Testis (tissue), 5 donors: ENCODE measurements around the gene ITPKA. TPM values are rescaled to one million over a fixed set of nuclear protein-coding genes. Genes with fewer than 3 reads are reported as not detected.
A peak's percentile ranks its signal among the peaks of the same experiment; 100 is the strongest.

ENCODE experiments used
- DNase-seq: peaks from one replicate; pipeline ENCODE4 v3.0.0-alpha.2; 2019
- H3K27ac ChIP-seq, 2 donors: fragments of 200-600 bp; sonication (generic); one replicate each; pipeline ENCODE4 v1.5.1; 2019
- H3K27me3 ChIP-seq: fragments of 200-600 bp; sonication (generic); one replicate; pipeline ENCODE4 v1.5.1; 2019
- H3K36me3 ChIP-seq: fragments of 200-600 bp; sonication (generic); one replicate; pipeline ENCODE4 v1.5.1; 2017; ENCODE audit warnings: low read depth; ENCODE audit errors: missing control alignments
- H3K4me1 ChIP-seq: fragments of 200-600 bp; sonication (generic); one replicate; pipeline ENCODE4 v1.5.1; 2019
- H3K4me3 ChIP-seq, 2 donors: fragments of 200-600 bp; sonication (generic); one replicate each; pipeline ENCODE4 v1.5.1; 2017 to 2019
- H3K9me3 ChIP-seq: fragments of 200-600 bp; sonication (generic); one replicate; pipeline ENCODE4 v1.5.1; 2017
- POLR2A ChIP-seq: fragments of 450-650 bp; IDR thresholded peaks from one replicate; pipeline ENCODE4 v1.6.1; 2017; ENCODE audit warnings: antibody characterized with exemption, mild to moderate bottlenecking, moderate library complexity
- WGBS, 2 donors: methylation state at CpG; one replicate each; pipeline ENCODE4 v1.1.5; 2018; 5-methylcytosine and 5-hydroxymethylcytosine counted together
- intact Hi-C: fragments of 100-400 bp; cut with DNase I; formaldehyde crosslinking; loops from one replicate; pipeline ENCODE4 v1.15.1; 2023; ENCODE audit warnings: low total_unique reads
- long read RNA-seq, 2 donors: transcript quantifications; one replicate each; lab custom pipeline, GENCODE V29; 2026
- polyA plus RNA-seq: library from polyadenylated mRNA; stranded (reverse); fragments of 350-450 nt; fragmentation: Illumina TruSeq; extraction: RNeasy Lipid Tissue Mini Kit (QIAGEN cat#74804); gene quantifications from one replicate; pipeline ENCODE4 v1.2.3, GENCODE V29; 2014; ENCODE audit warnings: low read depth, low replicate concordance; ENCODE audit not compliant: insufficient read depth
- total RNA-seq, 2 donors: library from RNA; depleted of rRNA; stranded (reverse); fragments of >200 nt; gene quantifications; one replicate each; pipeline ENCODE4 v1.2.3, GENCODE V29; 2016
- TF ChIP-seq, protein P1 (sequence below), 3 experiments: fragments of 450-650 bp in 2 of 3; fragments of 200-600 bp in 1 of 3; sonication (generic) in 1 of 3; IDR thresholded peaks; one replicate each; pipeline ENCODE4 v1.5.1; 2016 to 2019; ENCODE audit warnings: antibody characterized with exemption in 3 of 3, mild to moderate bottlenecking in 2 of 3, moderate library complexity in 1 of 3

ITPKA gene
- 10 to 100 TPM; 16.7 to 21.3 TPM for total RNA-seq
- 12.1 TPM for polyA plus RNA-seq
- long read RNA-seq, donor 1, partial matches to known transcripts = 0 of 2 reads
- long read RNA-seq, donor 1, other reads (novel, unspliced or antisense) = 0 of 2 reads
- long read RNA-seq, donor 2, partial matches to known transcripts = 0 of 1 reads
- long read RNA-seq, donor 2, other reads (novel, unspliced or antisense) = 0 of 1 reads

DNA sequence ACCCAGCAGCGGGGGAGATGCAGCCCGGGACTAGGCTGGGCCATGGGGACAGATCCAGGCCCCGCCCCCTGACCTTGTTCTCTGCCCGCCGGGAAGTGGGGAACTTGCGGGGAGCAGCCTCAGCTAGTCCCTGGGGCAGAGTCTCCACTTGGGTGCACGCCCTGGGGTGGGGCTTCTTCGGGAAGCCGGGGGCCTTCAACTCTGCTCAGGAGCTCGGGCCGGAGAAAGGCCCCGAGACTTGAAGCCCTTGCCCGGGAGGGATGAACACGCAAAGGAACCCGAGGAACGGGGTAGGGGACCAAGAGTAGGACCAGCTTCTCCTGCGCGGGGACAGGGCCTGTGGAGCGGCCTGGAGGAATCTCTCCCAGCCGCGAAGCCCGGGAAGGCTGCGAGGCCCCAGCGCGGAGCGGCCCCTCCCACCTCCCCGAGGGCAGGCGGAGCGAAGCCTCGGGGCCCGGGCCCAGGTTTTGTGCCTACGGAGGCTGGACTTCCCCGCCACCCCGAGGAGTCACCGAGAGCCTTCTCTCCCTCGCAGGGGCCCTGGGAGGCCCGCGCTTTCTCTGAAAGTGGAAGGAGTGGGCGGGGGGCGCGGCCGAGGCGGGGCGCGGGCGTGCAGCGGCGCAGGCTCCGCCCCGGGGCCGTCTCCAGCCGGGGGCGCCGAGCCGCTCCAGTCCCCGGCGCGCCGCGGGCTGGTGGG is at the start of gene ITPKA:
ITPKA (plus strand) TSS at position 670 of the 697 bp plus-strand sequence. CDS start 54 bp downstream, outside the sequence.
- peak within 1 kb of the TSS; percentile 16 to 67 for H3K27ac ChIP-seq
- intact Hi-C loops = no loop called here

DNA sequence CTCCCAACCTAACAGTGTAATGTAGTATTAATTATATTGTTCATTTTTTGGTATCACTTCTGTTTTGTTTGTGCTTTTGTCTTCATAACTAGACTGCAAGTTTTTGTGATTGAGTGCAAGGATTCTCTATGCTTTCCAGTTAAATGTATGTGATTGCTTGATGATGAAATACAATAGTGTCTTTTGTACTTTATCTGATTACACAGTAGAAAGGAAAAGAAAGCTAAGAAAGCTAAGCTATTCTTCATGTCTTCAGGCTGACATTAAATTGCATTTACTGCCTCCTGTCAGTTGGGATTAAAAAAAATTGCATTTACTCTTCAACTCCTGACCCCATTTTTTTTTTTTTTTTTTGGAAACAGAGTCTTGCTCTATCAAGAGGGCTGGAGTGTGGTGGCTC is 48.3 kb upstream of the ITPKA start:
- no peak overlapping the region for H3K27ac ChIP-seq
- intact Hi-C loops = no loop called here
- H3K4me3 ChIP-seq = no peak overlapping the region
- TF ChIP-seq, protein P1, sequence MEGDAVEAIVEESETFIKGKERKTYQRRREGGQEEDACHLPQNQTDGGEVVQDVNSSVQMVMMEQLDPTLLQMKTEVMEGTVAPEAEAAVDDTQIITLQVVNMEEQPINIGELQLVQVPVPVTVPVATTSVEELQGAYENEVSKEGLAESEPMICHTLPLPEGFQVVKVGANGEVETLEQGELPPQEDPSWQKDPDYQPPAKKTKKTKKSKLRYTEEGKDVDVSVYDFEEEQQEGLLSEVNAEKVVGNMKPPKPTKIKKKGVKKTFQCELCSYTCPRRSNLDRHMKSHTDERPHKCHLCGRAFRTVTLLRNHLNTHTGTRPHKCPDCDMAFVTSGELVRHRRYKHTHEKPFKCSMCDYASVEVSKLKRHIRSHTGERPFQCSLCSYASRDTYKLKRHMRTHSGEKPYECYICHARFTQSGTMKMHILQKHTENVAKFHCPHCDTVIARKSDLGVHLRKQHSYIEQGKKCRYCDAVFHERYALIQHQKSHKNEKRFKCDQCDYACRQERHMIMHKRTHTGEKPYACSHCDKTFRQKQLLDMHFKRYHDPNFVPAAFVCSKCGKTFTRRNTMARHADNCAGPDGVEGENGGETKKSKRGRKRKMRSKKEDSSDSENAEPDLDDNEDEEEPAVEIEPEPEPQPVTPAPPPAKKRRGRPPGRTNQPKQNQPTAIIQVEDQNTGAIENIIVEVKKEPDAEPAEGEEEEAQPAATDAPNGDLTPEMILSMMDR (IDR thresholded peaks at IDR 0.05) = no peak
- no peak for TF ChIP-seq POLR2A
- H3K9me3 ChIP-seq = no peaks in the 10 kb centered on the region
- no peaks in the 10 kb centered on the region for H3K36me3 ChIP-seq
- DNase-seq = no peak
- no peaks in the 10 kb centered on the region for H3K4me1 ChIP-seq
- H3K27me3 ChIP-seq = no peaks in the 10 kb centered on the region

More for the DNA sequence above, at the start of gene ITPKA:
- peak; percentile 85 for DNase-seq
- Histone ChIP-seq H3K9me3 (no peaks in the 10 kb centered on the region), H3K36me3 (no peaks in the 10 kb centered on the region), H3K4me3 (peak within 1 kb of the TSS; percentile 51 to 70), H3K4me1 (peaks cover 17% of the 10 kb centered on the region), H3K27me3 (no peaks in the 10 kb centered on the region)
- WGBS, 2 donors = 0% methylated on average over 4 to 38 of the region's 60 CpGs
- TF ChIP-seq, protein P1 (IDR thresholded peaks at IDR 0.05) = no peak
- no peak for TF ChIP-seq POLR2A

DNA sequence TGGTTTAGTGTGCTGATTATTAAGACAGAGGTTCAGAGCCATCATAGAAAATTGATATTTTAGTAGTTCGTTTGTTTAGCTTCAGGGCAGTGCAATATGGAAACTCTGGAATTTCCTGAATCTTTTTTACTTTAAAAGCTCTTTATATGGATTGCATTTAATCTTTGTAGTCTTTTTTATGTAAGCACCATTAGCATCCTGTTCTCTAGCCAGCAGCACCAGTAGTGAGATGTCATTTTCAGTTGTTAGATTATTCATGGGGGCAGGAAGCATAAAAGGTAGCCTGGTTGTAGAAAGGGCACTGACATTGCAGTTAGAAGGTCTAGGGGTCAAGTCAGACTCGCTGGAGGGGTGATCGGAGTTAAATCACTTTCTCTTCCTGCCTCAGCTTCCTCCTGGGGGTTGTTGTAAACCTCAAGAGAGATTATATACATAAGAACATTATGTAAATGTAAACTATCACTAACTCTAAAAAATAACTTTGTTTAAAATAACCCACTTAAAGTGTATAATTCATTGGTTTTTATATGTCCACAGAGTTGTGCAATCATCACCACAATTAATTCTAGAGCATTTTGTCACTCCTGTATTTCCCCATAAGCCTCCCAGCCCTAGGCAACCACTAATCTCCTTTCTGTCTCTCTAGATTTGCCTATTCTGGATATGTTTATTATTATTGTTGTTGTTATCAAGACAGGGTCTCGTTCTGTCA is 31.4 kb upstream of the ITPKA start:
- intact Hi-C loops = no loop called here
- no peak for TF ChIP-seq POLR2A
- TF ChIP-seq, protein P1 (IDR thresholded peaks at IDR 0.05) = no peak

DNA sequence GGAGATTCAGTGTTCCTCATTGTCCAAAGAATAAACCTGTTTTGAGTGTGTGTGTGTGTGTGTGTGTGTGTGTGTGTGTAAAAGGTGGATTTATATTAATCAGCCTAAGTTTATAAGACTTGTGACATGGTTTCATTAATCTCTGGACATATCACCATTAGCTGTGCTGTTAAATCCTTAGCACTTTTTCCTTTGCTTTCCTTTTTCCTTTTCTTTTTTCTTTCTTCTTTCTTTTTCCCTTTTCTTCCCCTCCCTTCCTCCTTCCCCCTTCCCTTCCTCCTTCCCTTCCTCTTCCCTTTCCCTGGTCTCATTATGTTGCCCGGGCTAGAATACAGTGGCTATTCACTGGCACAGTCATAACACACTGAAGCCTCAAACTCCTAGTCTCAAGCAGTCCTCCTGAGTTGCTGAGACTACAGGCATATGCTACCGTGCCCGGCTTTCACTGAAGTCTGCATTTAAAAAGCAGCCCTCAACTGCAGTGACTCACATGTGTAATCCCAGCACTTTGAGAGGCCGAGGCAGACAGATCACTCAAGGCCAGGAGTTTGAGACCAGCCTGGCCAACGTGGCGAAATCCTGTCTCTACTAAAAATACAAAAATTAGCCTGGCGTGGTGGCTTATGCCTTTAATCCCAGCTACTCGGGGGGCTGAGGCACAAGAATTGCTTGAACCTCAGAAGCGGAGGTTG is 28.6 kb upstream of the ITPKA start:
- intact Hi-C loops = no loop called here
- Histone ChIP-seq H3K27me3 (no peaks in the 10 kb centered on the region), H3K36me3 (no peaks in the 10 kb centered on the region), H3K4me3 (no peak overlapping the region), H3K4me1 (no peaks in the 10 kb centered on the region), H3K27ac (no peak overlapping the region), H3K9me3 (no peaks in the 10 kb centered on the region)
- no peak for DNase-seq
- no peak for TF ChIP-seq POLR2A
- TF ChIP-seq, protein P1 (IDR thresholded peaks at IDR 0.05) = no peak
- 89 to 92% methylated on average over 9 of the region's 9 CpGs for WGBS, 2 donors

More for the DNA sequence above, 31.4 kb upstream of the ITPKA start:
- H3K36me3 ChIP-seq = no peaks in the 10 kb centered on the region
- 80 to 84% methylated on average over 4 of the region's 4 CpGs for WGBS, 2 donors
- no peak overlapping the region for H3K27ac ChIP-seq
- DNase-seq = no peak
- H3K4me3 ChIP-seq = no peak overlapping the region
- H3K4me1 ChIP-seq = no peaks in the 10 kb centered on the region
- no peaks in the 10 kb centered on the region for H3K27me3 ChIP-seq
- no peaks in the 10 kb centered on the region for H3K9me3 ChIP-seq
